ENCODE results near the gene PDE6D. TPM values are rescaled to one million over a fixed set of nuclear protein-coding genes. Genes with fewer than 3 reads are reported as not detected.

The PDE6D gene
- total RNA-seq, 4 donors from 2014 or later: 20.0 to 59.4 (median 25.7) TPM

- no peak overlapping the region for H3K27ac ChIP-seq
- no peaks in the 10 kb centered on the region for H3K4me1 ChIP-seq
- no peak for DNase-seq
- TF ChIP-seq POLR2A (IDR thresholded peaks at IDR 0.05): no peak
- TF ChIP-seq, protein P1, sequence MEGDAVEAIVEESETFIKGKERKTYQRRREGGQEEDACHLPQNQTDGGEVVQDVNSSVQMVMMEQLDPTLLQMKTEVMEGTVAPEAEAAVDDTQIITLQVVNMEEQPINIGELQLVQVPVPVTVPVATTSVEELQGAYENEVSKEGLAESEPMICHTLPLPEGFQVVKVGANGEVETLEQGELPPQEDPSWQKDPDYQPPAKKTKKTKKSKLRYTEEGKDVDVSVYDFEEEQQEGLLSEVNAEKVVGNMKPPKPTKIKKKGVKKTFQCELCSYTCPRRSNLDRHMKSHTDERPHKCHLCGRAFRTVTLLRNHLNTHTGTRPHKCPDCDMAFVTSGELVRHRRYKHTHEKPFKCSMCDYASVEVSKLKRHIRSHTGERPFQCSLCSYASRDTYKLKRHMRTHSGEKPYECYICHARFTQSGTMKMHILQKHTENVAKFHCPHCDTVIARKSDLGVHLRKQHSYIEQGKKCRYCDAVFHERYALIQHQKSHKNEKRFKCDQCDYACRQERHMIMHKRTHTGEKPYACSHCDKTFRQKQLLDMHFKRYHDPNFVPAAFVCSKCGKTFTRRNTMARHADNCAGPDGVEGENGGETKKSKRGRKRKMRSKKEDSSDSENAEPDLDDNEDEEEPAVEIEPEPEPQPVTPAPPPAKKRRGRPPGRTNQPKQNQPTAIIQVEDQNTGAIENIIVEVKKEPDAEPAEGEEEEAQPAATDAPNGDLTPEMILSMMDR (IDR thresholded peaks at IDR 0.05): no peak
- H3K27me3 ChIP-seq: no peaks in the 10 kb centered on the region
- H3K4me3 ChIP-seq: no peak overlapping the region
- no peaks in the 10 kb centered on the region for H3K36me3 ChIP-seq
- no peaks in the 10 kb centered on the region for H3K9me3 ChIP-seq
These were observed 89.8 kb downstream of the PDE6D start for GRCh38 chr2:231691251-231691772.

DNA sequence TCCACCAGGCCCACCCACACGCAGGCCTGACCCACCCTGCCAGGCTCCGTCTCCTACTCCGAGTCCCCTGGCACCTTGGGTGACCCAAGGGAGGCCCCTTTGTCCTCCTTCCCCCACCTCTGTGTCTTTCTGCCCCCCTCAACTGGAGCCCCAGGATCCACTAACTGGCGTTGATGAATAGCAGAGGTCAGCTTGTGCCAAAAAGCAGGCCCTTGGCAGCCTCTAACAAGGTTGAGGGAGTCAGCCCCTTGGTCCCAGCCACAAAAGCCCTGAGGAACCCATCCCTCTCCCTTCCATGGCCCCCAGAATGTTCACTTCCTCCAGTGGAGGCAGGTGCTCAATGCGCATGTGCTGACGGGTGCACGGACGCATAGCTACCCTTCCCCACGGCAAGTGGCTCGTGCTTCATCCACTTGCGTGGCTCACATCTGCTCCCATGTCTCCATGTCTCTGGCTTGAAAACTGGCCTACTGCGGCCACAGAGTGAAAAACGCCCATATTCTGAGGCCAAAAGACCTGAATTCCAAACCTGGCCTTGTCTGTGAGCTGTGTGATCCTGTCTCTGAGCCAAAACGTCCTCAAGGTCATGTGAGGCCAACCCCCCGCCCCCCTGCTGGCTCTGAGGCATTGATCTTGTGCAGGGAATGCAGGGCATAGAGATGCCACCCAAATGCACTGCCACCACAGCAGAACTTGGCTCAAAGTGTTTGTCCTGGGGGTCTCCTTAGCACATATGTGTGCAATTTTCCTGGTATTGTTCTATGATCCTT lies 91.8 kb downstream of the PDE6D start:
- H3K9me3 ChIP-seq: no peaks in the 10 kb centered on the region
- H3K27ac ChIP-seq: no peak overlapping the region
- no peak for DNase-seq
- TF ChIP-seq, protein P1 (IDR thresholded peaks at IDR 0.05): no peak
- no peak for TF ChIP-seq POLR2A (IDR thresholded peaks at IDR 0.05)
- H3K36me3 ChIP-seq: no peaks in the 10 kb centered on the region
- no peaks in the 10 kb centered on the region for H3K27me3 ChIP-seq
- no peak overlapping the region for H3K4me3 ChIP-seq
- H3K4me1 ChIP-seq: no peaks in the 10 kb centered on the region

- TF ChIP-seq, protein P1 (IDR thresholded peaks at IDR 0.05): no peak
- no peak for TF ChIP-seq POLR2A (IDR thresholded peaks at IDR 0.05)
- Histone ChIP-seq H3K4me1 (no peaks in the 10 kb centered on the region), H3K27ac (no peak overlapping the region), H3K27me3 (no peaks in the 10 kb centered on the region), H3K9me3 (no peaks in the 10 kb centered on the region), H3K4me3 (no peak overlapping the region), H3K36me3 (no peaks in the 10 kb centered on the region)
- DNase-seq: no peak
These were observed 92.4 kb downstream of the PDE6D start for GRCh38 chr2:231688719-231689118.

DNA sequence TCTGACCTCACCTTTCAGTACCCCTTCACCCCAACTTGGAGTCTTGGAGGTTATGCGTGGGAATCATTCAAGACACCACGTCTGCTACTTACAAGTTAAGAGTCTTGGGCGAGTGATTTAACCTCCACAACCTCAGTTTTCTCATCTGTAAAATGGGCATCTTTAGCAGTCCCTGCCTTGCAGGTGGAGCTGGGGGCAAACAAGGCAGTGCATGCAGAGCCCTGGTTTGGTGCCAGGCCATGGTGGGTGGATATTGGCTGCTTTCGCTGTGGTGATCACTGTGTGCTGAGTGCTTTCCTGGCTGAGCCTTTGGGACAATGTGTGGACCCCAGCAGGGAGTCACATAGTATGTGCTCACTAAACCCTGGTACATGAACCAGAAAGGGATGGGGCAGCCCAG lies 93.1 kb downstream of the PDE6D start:
- Histone ChIP-seq H3K36me3 (no peaks in the 10 kb centered on the region), H3K9me3 (no peaks in the 10 kb centered on the region), H3K4me1 (no peaks in the 10 kb centered on the region), H3K27ac (no peak overlapping the region), H3K4me3 (no peak overlapping the region), H3K27me3 (no peaks in the 10 kb centered on the region)
- TF ChIP-seq, protein P1 (IDR thresholded peaks at IDR 0.05): no peak
- no peak for TF ChIP-seq POLR2A (IDR thresholded peaks at IDR 0.05)
- DNase-seq: no peak

DNA sequence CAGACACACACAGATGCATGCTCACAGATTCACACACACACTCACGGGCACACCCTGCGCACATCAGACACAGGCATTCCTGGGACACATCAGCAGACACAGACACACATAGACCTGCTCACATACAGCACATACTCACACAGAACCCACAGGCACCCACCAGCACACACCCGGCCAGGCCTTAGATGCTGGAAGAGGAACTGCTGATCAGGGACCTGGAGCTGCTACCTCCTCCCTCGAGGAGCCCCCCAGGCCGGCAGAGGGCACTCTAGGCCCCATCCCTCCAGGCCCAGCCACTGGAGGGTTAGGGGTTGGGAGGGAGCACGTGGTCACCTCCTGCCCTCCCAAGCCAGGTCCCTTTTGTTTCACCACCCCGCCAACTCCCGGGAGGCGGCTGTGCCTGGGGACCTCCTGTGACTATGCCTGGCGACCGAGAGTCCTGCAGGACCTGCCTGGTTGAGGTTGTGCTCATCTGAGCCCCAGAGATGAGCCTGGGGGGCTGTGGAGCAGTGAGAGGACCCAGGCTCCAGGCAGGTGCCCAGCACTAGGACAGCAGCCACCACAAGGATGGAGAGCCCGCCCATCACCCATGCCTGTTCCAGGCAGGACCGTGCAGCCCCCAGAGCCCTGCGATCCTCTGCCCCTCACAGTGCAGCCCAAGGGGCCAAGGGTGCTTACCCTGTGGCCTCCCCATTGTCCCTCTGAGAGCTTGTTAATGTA lies 93.8 kb downstream of the PDE6D start:
- Histone ChIP-seq H3K9me3 (no peaks in the 10 kb centered on the region), H3K4me1 (no peaks in the 10 kb centered on the region), H3K27me3 (no peaks in the 10 kb centered on the region), H3K27ac (no peak overlapping the region), H3K4me3 (no peak overlapping the region), H3K36me3 (no peaks in the 10 kb centered on the region)
- DNase-seq: peak; percentile 73 to 86 (median 75)
- no peak for TF ChIP-seq POLR2A (IDR thresholded peaks at IDR 0.05)
- TF ChIP-seq, protein P1 (IDR thresholded peaks at IDR 0.05): peak; percentile 20 to 74 (median 46)
